ENCODE data around the gene FAHD2A. TPM values are rescaled to one million over a fixed set of nuclear protein-coding genes. Genes with fewer than 3 reads are reported as not detected.

The FAHD2A gene, protein sequence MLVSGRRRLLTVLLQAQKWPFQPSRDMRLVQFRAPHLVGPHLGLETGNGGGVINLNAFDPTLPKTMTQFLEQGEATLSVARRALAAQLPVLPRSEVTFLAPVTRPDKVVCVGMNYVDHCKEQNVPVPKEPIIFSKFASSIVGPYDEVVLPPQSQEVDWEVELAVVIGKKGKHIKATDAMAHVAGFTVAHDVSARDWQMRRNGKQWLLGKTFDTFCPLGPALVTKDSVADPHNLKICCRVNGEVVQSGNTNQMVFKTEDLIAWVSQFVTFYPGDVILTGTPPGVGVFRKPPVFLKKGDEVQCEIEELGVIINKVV
- total RNA-seq = 24.4 and 28.5 TPM in 2 replicates

GRCh38 chr2:95402370-95403203, at the start of gene FAHD2A:
FAHD2A (plus strand) TSS chr2:95402708; CDS start chr2:95405559, 2,851 bp downstream.

Other genes with a start within 250 kb of the FAHD2A start
- 12.2 and 14.0 TPM in 2 replicates for gene ZNF514, start 242.9 kb upstream of the FAHD2A start, total RNA-seq
- gene ZNF2, start 236.9 kb upstream of the FAHD2A start, total RNA-seq = 8.9 and 11.6 TPM in 2 replicates
- gene ZNF892, start 195.2 kb upstream of the FAHD2A start, total RNA-seq = 6.0 and 10.4 TPM in 2 replicates
- 0.30 and 0.83 TPM in 2 replicates for gene PROM2, start 128.3 kb upstream of the FAHD2A start, total RNA-seq
- gene KCNIP3, start 105.4 kb upstream of the FAHD2A start, total RNA-seq = 0.30 and 2.3 TPM in 2 replicates
- gene TRIM43B, start 82.0 kb downstream of the FAHD2A start, total RNA-seq = not detected in 2 replicates
- gene TRIM43, start 189.3 kb downstream of the FAHD2A start, total RNA-seq = not detected in 2 replicates